GM18867 (cell line): ENCODE measurements around the gene MYRIP.
"Not testable (repeated sequence)": the region's sequence is repeated elsewhere in the genome, so short reads cannot be mapped to it uniquely, and the experiment has no call there.

Source experiments
- ATAC-seq: cut with Tn5 transposase; IDR thresholded peaks from one replicate; pipeline ENCODE4 v1.9.1; 2021; ENCODE audit warnings: mild to moderate bottlenecking, moderate library complexity; ENCODE audit not compliant: unreplicated experiment

The MYRIP gene

DNA sequence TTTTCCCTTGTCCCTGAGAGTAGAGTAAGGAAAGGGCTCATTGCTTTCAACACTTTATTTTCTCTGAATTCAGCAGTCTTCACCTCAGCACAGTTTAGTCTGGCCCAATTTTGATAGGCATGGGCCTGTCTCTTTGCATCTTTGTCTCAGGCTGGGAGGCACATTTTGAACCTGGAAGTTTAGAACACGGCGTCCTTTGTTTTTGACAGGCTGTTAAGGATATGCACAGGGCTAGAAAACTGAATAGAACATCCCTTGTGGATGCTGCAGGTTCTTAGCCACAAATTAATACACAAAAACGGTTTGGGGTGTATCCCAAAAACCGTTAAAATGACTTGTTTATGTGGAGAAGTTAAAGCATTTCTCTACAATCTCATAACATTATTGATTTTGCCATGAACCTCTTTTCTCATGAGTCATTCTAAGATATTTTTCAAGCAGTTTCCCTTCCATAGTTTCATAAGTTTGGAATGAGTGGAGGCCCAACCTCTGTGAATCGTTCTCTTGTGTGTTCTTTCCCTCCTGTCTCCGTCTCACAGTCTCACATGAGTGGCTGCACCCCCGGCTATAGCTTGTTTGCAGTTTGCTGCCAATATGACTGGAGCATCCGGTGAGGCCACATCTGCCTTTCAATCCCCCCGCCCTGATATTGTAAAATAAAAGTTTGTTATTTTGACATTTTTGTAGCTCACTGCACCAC, 307.2 kb downstream of the MYRIP start:
- no peak for ATAC-seq

GRCh38 chr3:40118091-40118490, 308.7 kb downstream of the MYRIP start:
- ATAC-seq = no peak

GRCh38 chr3:40120067-40120692, 310.8 kb downstream of the MYRIP start:
- ATAC-seq = no peak

DNA sequence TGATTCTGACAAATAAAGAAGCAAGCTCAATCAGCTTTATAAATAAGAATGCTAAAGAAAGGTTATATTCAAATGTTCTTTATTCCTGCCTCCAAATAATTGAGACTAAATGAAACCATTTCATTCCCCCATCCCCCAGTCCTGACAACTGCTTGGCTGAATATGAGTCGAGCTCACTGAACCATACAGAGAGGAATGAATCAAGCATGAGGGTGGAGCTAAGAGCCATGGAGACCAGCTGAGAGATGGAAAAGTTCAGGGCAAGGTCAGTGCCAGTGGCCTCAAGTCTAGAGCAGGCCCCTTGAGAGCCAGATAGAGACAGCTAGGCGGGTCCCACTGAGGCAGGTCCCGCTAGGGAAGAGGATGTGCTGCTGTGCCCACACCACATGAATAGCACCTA, 311.4 kb downstream of the MYRIP start:
- no peak for ATAC-seq

- no peak for ATAC-seq
These were observed 315.5 kb downstream of the MYRIP start for GRCh38 chr3:40124918-40125317.

- ATAC-seq = no peak
These were observed 318.8 kb downstream of the MYRIP start for GRCh38 chr3:40128166-40128565.

GRCh38 chr3:40129510-40129909, 320.1 kb downstream of the MYRIP start:
- ATAC-seq = no peak

DNA sequence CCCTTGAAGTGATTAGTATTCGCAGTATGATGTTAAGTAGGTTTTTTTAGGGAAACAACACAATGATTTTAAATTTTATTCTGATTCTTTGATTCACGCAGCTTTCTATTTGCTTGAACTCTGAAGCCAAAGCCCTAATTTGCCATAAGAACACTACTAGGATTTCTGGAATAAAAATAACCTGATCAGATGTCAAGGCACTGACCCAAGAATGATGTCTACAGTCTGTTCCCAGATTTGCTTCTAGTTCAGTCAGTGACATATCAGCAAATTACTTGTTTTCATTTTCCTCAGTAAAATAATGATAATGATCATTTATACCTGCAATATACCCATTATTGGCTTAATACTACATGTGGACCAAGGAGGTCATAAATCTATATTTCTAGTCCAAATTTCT, 320.6 kb downstream of the MYRIP start:
- ATAC-seq = no peak

- no peak for ATAC-seq
These were observed 321.3 kb downstream of the MYRIP start for GRCh38 chr3:40130721-40131120.

DNA sequence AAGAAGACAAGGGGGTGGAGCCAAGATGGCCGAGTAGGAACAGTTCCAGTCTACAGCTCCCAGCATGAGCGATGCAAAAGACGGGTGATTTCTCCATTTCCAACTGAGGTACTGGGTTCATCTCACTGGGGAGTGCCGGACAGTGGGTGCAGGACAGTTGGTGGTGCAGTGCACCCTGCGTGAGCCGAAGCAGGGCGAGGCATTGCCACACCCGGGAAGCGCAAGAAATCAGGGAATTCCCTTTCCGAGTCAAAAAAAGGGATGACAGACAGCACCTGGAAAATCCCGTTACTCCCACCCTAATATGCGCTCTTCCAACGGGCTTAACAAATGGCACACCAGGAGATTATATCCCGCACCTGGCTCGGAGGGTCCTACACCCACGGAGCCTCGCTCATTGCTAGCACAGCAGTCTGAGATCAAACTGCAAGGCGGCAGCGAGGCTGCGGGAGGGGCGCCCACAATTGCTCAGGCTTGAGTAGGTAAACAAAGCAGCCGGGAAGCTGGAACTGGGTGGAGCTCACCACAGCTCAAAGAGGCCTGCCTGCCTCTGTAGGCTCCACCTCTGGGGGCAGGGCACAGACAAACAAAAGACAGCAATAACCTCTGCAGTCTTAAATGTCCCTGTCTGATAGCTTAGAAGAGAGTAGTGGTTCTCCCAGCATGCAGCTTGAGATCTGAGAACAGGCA, 324.6 kb downstream of the MYRIP start:
- ATAC-seq = not testable (repeated sequence)

- ATAC-seq = no peak
These were observed 328.3 kb downstream of the MYRIP start for GRCh38 chr3:40137591-40138295.

DNA sequence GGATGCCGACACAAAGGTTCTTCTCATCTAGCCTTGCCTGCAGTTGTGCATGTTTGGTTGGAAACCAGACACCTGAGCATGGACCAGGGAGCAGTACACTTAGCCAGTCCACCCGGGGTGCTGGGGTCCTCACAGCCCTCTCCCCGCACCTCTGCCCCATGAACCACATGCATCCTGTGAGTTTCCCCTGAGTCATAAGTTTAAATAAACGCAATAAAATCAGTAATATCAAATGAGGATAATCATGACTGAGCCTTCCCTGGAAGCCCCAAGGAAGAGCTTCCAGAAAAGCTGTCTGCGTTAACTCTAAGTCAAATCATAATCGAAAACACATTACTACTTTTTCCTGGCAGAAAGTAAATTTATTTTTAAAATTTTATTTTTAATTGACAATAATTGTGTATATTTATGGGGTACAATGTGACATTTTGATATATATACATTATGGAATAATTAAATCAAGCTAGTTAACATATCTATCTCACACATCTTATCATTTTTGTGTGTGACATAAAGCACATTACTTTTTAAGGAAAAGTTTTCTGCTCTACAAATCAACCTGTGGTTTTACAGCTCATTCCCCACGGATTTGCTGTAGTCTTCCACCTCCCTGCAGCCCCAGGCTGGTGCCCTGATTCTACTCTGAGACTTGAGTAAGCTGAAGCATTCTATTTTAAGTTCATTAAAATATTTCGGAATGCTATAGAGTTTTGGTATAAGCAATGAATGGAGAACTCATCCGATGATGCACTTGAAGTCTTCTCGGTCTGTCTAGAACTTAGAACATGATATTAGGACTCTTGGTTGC, 334.1 kb downstream of the MYRIP start:
- no peak for ATAC-seq

DNA sequence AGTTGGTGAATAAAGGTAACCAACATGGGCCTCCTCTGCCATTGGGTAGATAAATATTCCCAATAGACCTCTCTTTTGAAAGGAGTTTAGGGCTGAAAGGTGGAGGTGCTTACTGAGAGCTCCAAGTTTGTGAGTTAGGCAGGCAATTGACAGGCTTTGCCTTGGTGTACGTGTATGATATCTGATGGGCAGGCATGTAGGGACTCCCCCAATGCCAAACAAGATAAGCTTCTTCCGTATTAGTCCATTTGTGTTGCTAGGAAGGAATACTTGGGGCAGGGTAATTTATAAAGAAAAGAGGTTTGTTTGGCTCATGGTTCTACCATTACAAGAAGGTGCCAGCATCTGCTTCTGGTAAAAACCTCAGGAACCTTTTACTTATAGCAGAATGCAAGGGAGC, 339.4 kb downstream of the MYRIP start:
- ATAC-seq = no peak

DNA sequence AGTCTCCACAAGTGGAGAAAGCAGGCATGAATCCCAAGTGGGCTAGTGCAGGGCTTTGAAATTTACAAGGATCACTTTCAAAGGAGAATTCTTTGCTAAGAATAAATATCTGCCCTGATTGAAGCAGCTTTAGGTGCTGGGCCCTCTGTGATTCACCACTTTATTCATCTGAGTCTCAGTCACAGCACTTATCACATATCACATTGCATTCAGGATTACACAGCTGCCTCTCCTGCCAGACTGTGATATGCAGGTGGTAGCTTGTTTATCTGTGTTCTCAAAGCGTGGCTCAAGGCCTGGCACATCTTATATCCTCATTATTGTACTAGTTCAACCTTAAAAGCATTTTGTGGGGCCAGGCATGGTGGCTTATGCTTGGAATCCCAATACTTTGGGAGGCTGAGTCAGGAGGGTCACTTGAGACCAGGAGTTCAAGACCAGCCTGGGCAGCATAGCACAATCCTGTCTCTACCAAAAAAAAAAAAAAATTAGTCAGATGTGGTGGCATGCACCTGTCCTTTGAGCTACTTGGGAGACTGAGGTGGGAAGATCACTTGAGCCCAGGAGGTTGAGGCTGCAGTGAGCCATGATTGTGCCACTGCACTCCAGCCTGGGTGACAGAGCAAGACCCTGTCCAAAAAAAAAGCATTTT, 343.2 kb downstream of the MYRIP start:
- ATAC-seq = no peak

- ATAC-seq = no peak
These were observed 351.5 kb downstream of the MYRIP start for GRCh38 chr3:40160933-40161332.

DNA sequence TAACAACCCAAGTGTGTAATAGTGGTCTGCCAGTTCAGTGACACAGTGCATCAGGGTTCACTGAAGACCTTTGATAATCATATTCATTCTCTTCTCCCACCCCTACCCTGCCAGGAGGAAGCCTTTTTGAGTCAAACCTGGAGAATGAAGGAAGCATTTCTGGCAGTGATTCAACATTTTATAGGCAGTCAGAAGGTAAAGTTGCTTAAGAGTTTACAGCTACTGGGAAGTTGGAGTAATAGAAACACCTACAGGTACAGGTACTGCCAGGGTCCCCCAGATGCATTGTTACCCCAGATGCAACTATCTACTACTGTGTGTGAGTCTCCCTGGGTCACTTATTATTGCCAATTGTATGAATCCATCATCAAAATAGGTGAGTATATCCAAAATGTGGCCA, 353.2 kb downstream of the MYRIP start:
- ATAC-seq = no peak

GRCh38 chr3:40166997-40167396, 357.6 kb downstream of the MYRIP start:
- no peak for ATAC-seq

DNA sequence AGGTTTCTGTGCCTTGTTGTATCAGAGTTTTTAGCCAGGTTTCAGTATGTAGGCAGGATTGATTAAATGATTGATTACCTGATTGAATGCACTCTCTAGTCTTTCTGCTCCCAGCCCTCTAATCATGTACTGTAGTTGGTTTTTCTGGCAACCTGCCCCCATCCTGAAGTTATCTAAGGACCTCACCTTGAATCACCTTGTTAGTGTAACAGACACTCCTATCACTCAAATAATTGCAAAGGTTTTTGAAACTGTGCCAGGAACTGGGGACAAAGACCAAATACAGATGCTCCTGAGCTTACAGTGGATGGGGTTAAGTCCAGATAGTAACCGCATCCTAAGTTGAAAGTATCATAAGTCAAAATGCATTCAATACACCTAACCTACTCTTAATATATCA, 358.5 kb downstream of the MYRIP start:
- ATAC-seq = no peak

DNA sequence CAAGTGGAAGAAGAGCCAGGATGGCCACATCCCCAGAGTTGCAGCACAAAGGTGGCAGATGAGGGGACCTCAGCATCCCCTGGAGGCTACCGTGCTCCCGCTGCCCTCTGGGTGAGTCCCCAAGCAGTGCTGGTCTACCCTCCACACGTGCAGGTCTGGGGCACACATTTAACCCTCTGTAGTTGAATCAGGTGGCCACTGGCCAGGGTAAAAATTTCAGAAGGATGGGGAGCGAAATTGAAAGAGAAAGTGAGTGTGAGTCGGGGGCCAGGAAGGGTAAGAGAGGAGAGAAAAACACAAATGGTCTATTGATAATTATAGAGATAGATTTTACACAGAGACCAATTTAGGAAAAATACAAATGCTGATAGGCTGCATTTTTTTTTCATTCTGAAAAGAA, 360.6 kb downstream of the MYRIP start:
- peak; percentile 45 for ATAC-seq

GRCh38 chr3:40170395-40170794, 361.0 kb downstream of the MYRIP start:
- peak; percentile 96 for ATAC-seq
